NCI-H526 (cell line): ENCODE results near the gene PTPN14.

ENCODE experiments used
- DNase-seq, 2 experiments: peaks; one replicate each; lab custom pipeline; 2025; lab: John Stamatoyannopoulos, UW

PTPN14 gene

DNA sequence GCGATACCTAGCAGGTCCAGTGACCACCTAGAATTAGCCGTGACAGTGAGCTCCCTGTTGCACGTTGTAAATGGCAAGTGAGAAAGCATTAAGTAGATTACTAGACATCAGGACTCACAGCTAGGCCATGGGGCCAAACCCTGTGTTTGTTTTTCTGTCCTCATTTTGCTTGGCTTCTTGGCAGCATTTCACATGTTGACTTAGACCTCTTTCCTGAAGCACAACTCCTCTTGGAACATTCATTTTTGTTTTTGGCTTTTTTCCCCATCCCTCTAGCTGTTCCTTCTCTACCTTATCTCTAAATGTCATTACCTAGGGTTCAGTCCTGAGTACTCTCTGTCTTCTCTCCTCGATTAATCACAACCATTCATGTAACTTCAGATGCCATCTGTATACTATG lies 16.9 kb upstream of the PTPN14 start:
- DNase-seq, result no peak

DNA sequence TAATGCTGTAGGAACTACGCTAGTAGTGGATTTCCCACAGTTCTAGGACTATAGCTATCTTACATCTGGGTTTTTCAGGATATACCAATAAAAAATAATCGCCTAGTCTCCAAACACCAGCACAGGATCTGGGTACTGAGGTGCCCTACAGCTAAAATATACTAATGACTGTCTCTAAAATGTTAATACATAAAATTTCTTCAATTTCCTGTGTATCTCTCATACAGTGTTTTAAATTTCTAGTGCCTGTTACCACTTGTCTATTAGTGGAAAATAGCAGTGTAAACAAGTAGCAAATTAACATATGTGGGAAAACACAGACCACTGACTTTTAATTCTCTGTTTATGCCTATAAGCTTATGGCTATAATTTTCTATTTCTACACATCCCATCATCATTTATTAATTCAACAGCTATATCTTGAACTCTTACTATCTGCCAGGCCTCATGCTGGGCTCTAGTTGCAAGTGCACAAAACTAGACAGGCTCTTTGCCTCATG lies 16.1 kb upstream of the PTPN14 start:
- no peak for DNase-seq

DNA sequence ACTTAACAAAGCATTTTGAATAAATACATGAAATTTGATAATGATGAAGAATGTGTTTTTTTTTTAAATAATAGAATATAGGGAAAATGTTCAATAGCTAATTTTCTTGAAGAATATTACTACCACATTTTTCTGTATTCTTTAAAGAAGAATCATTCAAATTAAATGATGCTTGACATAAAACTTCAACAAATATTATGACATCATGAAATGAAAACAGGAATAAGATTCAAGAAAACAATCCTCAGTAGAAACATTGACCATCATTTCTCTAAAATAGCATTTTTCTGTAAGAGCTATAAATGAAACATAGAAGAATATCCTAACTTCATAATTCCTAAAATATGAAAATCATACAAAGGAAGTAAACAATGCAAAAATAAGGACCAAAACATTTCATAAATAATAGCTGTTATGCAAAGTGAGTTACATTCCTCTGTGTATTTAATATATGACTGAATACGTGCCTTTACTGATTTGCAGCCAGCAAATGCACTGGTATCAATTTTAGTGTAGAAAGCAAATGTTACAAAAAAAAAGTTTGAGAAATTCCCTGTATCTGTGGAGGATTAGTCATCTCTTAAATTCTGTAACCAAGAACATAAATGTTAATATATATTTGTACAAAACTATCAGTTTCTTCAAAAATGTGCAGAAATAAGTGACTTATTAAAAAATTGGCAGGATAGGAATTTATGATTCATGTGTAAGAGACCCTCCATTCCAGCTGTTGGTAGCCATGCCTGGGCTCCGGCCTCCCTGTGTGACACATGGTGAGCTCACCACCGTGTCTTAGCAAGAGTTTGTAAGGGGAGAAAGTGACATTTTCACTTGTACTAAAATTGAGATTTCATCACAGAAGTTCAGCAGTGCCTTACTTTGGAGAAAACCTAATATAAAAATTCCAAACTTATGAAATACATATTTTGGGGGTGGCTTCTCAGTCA lies 15.0 kb upstream of the PTPN14 start:
- DNase-seq, result no peak

DNA sequence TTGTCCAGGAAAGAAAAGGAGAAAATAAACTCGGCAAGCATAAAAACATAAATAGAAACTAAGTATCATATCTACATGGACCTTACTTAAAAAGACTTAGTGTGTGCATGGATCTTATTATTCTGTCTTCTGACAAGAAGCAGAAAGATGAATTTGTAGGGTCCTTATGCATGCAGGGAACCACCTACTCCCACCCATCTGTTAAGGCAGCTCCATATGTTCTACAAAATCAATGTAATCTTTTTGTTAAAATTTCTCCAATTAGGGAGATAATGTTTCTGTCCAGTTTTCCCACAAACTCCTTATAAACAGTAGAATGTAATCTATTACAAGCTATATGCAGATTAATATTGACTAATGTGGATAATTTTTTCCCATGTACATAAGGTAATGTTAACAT lies 13.9 kb upstream of the PTPN14 start:
- no peak for DNase-seq

DNA sequence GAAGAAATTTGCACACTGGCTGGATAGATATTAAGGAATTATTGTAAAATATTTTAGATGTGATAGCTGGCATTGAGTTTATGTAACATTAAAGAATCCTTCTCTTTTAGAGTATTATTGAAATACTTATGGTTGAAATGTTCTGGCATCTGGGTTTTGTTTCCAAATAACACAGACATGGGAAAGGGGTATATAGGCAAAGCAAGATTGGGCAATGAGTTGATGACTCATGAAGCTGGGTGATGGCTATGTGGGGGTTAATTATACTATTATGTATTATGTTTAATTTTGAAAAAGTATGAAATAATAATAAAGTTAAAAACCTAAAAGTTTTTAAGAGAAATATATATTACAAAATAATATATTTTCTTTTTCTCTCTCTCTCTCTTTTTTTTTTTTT lies 12.5 kb upstream of the PTPN14 start:
- no peak for DNase-seq

DNA sequence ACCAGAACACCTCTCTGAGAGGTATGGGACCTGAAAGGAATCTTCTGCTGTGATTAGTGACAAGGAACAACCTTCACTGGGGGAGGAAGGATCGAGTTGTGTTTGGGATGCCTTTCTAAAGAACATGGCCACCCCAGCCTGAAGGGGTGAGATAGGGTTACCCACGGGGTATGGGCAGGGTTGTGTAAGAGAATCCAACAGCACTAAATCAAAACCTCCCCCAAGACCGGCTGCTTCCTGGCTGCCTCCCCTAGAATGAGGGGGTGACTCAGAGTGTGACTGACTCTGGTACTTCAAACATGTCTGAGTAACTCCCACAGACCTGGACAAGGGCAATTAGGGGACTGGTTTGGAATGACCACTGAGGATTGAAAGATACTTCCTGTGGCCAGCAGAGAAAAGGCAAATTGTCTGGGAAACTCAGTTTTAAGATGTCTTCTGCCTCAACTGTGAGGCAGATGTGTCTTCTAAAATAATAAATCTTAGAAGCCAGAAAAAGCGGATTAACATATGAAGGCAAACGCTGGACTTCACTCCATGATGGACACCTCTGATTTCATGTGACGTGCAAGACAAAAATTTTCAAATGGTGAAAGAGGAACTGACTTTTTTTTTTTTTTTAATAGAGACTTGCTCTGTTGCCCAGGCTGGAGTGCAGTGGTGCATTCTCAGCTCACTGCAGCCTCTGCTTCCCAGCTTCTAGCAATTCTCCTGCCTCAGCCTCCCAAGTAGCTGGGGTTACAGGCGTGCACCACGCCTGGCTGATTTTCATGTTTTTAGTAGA lies 6.7 kb upstream of the PTPN14 start:
- no peak for DNase-seq

DNA sequence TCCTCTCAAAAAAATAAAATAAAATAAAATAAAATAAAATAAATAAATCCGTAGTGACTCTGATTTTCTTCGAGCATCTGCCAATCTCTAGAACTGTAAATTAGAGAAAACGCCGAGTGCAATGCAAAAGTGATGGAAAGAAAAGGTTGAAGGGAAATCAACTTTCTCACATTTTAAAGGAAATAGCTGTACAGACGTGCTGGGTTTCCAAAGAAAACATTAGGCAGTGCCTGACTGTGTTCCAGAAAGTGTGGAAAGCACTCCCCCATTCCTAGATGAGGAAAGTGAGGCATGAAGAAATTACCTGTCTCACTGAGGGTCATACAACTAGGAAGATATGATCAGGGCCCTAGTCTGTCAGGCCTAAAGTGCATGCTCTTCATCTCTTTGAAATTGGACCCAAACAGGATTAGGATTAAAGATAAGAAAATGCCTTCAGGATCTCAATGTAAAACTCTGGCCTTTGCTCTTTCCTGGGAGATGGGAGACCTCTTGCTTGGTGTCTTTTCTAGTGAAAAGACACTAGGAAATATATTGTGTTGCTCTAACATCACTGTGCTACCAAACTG lies 1.8 kb upstream of the PTPN14 start:
- no peak for DNase-seq

DNA sequence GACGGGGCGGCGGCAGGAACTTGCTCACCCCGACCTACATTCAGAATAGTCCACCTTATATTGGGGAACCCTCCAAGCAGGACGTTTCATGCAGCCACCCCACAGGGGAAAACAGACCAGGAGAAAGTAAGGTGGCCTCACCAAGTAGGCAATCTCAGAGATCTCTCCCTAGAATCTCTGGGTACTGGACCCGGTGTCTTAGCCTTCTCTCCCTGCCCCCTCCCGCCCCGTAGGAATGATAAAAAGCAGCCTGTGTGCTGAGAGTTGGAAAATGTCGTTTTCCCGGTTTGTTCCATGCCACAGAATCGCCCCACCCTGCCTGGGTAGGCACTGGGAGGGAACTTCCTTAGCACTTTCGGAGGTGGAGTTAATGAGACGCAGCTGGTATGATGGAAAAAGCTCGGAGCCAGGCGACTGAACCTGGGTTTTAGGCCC lies 789 bp upstream of the PTPN14 start:
- DNase-seq, result peak in 1 of 2 experiments; percentile 60

DNA sequence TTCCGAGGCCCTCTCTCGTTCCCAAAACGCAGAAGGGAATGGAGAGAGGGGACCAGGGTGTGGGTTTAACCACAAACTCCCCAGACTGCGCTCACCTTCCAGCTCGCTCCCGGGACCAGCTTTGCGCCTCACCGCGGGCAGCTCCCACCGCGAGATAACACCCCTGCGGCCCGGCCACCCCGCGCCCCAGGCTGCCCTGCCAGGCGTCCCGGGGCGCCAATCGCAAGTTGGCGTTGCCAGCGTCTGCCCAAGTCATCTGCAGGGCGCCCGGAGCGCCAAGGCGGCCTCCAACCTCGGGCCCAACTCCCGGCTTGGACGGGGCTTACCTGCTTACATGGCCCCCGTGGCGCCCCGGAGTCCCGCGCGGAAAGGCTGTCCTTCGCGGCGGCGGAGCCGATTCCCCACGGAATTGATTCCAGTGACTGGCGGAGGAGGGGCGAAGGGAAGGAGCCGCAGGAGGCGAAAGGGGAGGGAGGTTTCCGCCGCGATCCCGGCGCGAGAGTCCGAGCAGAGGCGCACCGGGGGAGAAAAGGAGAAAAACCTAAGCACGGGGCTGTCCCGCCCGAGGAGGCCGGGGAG lies 456 bp downstream of the PTPN14 start:
- peak in 1 of 2 experiments; percentile 58 for DNase-seq

DNA sequence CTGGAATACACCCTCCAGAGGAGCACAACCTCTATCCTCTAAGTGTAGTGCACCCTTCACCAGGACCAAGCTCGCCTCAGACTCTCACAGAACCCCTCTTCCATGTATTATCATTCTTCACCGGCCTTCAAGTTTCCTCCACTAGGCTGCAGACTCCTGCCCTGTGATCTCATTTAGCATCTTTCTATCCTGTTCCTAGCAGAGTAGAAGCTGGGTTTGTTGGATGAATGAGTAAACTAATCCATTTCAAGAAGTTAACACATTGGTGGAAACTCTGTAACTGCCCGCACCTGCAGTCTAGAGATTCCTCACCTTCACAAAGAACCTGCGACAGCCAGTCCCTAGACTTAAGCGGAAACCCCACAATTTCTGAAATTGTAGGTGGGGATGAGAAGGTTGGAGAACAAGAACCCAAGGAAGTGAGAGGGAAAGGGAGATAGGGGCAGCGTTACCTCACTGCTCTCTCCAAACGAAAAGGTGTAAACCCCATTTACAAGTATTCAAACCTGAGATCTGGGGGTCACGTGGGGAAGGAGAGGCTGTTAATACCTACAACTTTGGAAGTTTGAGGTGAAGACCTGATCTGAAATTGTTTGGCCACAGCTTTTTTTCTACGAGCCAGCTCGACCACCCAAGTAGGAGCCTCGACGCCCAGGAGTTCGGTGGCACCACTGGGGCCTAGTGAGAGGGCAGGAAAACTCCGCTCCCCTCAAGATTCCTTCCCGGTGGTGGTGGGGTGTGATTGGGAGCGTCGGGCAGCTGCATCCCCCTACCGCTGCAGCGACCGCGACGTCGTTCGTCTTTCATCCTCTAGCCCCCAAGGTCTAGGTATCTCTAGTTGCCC lies 1.2 kb downstream of the PTPN14 start:
- DNase-seq, result no peak

DNA sequence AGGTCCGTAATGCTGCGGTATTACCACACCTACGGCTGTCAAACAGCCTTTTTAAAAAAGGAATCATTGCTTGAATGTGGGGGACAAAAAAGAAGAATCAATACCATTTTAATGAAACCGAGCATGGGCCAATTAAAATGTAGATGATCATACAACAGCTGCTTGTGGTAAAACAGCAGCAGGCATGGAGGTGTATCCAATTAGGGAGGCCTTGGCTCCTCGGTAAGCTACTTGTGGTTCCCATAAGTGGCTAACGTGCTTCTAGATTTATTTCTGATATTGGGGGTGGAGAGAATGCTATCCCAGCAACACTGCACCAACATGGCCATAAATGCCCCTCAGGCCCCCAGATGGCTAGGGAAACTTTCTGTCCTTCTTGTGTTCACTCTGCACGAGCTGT lies 1.8 kb downstream of the PTPN14 start:
- DNase-seq, result no peak

DNA sequence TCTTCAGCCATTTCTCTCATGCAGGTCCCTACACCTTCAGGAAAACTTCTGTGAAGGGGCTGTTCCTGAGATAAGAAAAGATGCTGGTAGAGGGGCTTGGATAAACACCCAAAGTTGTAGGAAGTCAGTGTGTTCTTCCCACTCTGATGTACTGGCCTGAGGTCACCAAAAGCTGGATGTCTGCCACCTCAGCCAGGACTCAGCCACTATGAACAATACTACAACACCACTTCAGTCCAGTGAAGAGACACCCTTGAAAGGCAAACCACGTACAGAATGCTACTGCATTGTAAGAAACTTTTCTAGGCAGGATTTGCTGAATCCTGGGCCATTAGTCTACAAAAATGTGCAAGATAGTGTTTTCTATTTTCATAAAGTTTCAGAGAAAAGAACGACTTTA lies 2.4 kb downstream of the PTPN14 start:
- DNase-seq, result no peak

DNA sequence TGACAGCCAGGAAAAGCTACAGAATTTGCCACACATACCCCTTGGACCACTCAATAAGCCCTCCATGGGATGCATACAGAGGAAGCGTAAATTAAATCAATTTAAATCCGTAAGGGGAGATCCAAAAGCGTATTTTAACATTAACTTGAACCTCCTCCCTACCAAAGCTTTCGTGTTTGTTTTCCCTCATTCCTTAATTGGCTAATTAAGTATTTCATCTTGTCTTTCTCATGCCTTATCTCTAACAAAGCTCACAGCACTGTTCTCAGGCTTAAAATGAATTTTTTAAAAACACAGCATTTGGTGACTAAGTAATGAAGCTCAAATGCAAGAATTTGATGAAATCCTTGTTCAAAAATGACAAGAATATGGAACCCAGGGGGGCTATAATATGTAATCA lies 3.1 kb downstream of the PTPN14 start:
- no peak for DNase-seq

DNA sequence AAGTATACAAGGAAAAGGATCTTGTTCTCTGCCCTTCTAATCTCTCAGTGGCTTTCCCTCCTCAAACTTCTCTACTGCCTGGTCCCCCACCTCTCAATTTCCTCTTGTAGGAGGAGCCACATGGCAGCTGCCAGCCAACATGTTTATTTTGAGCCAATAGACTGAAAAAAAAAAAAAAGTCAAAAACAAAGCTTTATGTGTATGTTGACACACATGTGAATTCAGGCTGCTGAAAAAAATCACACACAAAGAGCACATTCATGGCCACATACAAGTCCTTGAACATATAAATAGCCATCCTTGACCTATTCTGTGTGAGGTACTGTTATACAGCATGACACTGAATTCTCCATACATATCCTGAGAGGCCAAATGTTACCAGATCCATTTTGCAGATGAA lies 3.7 kb downstream of the PTPN14 start:
- DNase-seq, result no peak

DNA sequence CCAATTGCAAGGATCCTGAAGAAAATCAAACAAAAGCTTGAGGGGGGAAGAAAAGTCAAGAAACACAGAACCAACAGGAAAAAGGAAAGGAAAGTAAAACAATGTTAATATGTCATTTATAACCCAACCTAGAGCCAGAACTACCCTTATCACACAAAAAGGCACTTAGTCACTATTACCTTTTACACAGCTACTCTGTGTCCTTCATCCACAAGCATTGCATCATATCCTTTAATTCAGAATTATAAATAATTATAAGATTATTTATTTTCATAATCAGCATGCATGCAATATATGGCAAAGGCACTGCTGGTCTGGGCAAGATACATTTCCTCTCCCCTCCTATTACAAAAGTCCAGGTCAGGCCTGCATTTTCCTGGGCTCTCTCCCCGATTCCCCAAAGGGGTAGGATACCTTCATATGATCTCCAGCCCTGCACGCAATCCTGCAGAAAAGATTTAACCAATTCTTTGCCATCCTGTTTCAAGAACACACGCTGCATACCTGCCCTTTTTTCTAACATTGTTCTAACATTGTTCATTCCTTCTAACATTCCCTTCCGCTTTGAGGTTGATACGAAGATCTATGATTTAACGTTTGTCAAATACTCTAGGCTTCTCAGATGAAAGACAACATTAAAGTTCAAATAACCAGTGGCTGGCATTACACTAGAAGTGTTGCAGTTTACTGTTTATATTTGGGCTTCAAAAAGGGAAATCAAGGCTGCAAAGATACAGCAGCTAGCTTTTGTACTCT lies 4.3 kb downstream of the PTPN14 start:
- DNase-seq, result no peak

DNA sequence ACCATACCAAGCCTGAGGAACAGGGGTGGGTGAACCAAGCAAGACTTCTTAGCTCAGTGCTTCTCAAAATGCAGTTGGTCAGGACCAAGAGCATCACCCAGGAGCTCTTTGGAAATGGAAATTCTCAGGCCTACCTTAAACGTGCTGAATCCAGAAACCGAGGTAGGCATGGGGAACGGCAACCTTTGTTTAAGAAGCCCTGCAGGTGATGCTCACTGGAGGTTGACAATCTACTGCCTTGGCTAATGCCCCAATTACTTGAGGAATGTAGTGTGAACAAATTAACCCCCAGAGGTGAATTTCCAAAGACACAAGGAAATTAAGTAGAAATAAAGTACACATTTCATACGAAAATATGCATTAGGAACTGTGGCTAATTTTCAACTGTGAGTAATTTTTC lies 5.3 kb downstream of the PTPN14 start:
- no peak for DNase-seq

DNA sequence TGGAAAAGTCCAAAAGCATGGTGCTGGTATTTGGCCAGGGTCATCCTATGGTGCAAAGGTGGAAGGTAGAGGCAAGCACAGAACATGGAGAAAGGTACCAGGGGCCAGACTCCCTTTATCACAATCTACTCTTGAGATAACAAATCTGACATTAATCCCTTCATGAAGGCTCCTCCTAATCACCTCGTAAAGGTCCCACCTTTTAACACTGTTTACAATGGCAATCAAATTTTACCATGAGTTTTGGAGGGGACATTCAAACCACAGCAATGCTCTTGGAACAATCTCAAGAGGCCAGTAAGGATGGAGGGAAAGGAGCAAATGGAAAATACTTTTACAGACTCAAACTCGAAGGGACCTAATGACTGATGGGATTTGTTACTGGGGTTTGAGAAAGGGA lies 6.1 kb downstream of the PTPN14 start:
- DNase-seq, result no peak

DNA sequence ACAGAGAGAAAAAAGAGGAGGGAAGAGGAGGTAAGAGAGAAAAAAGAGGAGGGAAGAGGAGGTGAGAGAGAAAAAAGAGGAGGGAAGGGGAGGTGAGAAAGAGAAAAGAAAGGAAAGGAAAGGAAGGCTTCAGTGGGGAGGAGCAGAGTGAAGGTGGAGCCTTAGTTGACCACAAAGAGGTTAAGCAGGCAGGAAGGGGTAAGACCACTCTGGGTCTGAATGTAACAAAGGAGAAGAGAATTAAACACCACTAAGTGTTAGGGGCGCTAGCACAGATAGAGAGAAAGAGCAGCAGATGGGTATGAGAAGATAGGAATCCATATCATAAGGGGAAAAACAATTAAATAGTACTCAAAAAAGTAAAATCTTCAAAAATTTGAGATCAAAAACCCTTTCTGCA lies 6.6 kb downstream of the PTPN14 start:
- DNase-seq, result no peak

DNA sequence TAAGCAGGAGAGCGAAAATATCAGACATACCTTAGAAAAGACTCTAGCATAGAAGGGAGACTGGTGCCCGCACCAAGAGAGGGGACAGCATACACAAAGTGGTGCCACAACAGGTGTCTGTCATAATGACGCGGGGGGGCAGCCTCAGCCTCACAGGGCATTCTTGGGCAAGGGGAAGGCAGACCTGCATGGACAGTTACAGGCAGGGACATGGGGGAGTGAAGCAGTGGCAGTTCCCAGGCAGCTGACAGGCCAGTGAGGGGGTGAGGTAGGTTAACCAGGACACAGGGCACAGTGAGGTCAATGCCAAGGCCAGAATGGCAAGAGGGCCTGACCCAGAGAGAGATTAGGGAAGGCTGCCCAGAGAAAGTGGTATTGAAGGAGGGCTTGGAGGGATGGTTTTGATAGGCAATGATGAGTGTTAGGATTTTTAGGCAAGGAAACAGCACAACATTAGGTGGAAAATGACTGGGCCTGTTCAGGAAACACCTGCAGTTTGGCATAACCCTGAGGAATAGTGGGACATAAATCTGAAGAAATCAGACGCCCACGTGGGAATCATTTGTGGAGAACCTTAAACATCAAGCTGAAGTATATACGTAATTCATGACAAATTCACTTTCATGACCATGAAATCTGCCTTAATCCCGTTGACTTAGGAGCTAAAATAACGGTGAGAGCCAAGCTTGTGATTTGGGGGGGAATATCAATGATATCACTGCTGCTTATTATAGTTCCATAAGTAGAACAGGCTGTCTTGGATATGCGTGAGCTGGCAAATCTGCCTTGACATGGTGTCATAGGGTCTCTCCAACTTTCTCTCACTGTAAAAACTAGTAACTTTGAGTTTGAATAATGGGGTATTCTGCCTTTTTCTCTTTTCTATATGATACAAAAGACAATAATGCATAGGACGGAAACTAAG lies 8.9 kb downstream of the PTPN14 start:
- DNase-seq, result no peak
